ENCODE results near the gene UBE2C. TPM values are rescaled to one million over a fixed set of nuclear protein-coding genes. Genes with fewer than 3 reads are reported as not detected.

Gene UBE2C
- total RNA-seq, 4 donors from 2014 or later: 0.83 to 2.7 (median 0.91) TPM; not detected in 1

- intact Hi-C loops (cut with DNase I): no loop called here
- H3K4me3 ChIP-seq: peak within 1 kb of the TSS; percentile 84 to 91 (median 90)
Measured at GRCh38 chr20:45857114-45857881, 44.9 kb downstream of the UBE2C start, which contains the start of the genes ACOT8 and ZSWIM3. Gene ACOT8, minus strand, starts transcription at chr20:45857392. Its CDS starts 77 bp downstream, at chr20:45857315. Gene ZSWIM3, plus strand, starts transcription at chr20:45857614. Its CDS starts 212 bp downstream, at chr20:45857826.

GRCh38 chr20:45857882-45858216 lies 45.4 kb downstream of the UBE2C start:
- peaks cover 3 to 23% (median 12%) of the 10 kb centered on the region in 4 donors for H3K36me3 ChIP-seq
- H3K27ac ChIP-seq (replicated peaks in 1 of 4): peak overlapping the region; percentile 78 to 87 (median 80)
- H3K9me3 ChIP-seq: no peaks in the 10 kb centered on the region
- 13% methylated on average over 13 of the region's 13 CpGs for WGBS
- H3K4me1 ChIP-seq: peaks cover 29 to 61% (median 44%) of the 10 kb centered on the region in 4 donors
- H3K27me3 ChIP-seq: no peaks in the 10 kb centered on the region
- intact Hi-C loops (cut with DNase I): no loop called here
- no peak for DNase-seq (ENCODE audit: extremely low spot score)
- no peak for TF ChIP-seq CTCF (IDR thresholded peaks at IDR 0.05)
- no peak for TF ChIP-seq POLR2A (IDR thresholded peaks at IDR 0.05; ENCODE audit: low read depth)
- TF ChIP-seq EP300 (IDR thresholded peaks at IDR 0.05): no peak
- no peak for TF ChIP-seq POLR2AphosphoS5 (IDR thresholded peaks at IDR 0.05)
- peak overlapping the region; percentile 84 to 91 (median 90) for H3K4me3 ChIP-seq

More at GRCh38 chr20:45857114-45857881, 44.9 kb downstream of the UBE2C start, which contains the start of the genes ACOT8 and ZSWIM3:
- TF ChIP-seq EP300 (IDR thresholded peaks at IDR 0.05) (no peak), POLR2AphosphoS5 (IDR thresholded peaks at IDR 0.05) (peak; percentile 83 to 86), POLR2A (IDR thresholded peaks at IDR 0.05; ENCODE audit: low read depth) (no peak), CTCF (IDR thresholded peaks at IDR 0.05) (peak in 1 of 3 experiments; percentile 31)
- Histone ChIP-seq H3K9me3 (no peaks in the 10 kb centered on the region), H3K27ac (replicated peaks in 1 of 4) (peak within 1 kb of the TSS; percentile 78 to 87 (median 80)), H3K27me3 (no peaks in the 10 kb centered on the region), H3K4me1 (peaks cover 29 to 62% (median 44%) of the 10 kb centered on the region in 4 donors), H3K36me3 (peaks cover 6 to 28% (median 13%) of the 10 kb centered on the region in 4 donors)
- WGBS: 4% methylated on average over 4 of the region's 36 CpGs
- DNase-seq (ENCODE audit: extremely low spot score): peak; percentile 99

GRCh38 chr20:45859916-45860315 lies 47.5 kb downstream of the UBE2C start:
- Histone ChIP-seq H3K9me3 (no peaks in the 10 kb centered on the region), H3K4me1 (peaks cover 25 to 40% (median 34%) of the 10 kb centered on the region in 4 donors), H3K4me3 (no peak overlapping the region), H3K27me3 (no peaks in the 10 kb centered on the region), H3K27ac (replicated peaks in 1 of 4) (no peak overlapping the region), H3K36me3 (peaks cover 0 to 2% (median under 1%) of the 10 kb centered on the region in 4 donors)
- TF ChIP-seq POLR2AphosphoS5 (IDR thresholded peaks at IDR 0.05) (no peak), POLR2A (IDR thresholded peaks at IDR 0.05; ENCODE audit: low read depth) (no peak), EP300 (IDR thresholded peaks at IDR 0.05) (no peak), CTCF (IDR thresholded peaks at IDR 0.05) (no peak)
- intact Hi-C loops (cut with DNase I): no loop called here
- 94% methylated on average over 5 of the region's 5 CpGs for WGBS
- DNase-seq (ENCODE audit: extremely low spot score): no peak

- intact Hi-C loops (cut with DNase I): no loop called here
- H3K4me1 ChIP-seq: peaks cover 17 to 32% (median 27%) of the 10 kb centered on the region in 4 donors
- WGBS: 73% methylated on average over 7 of the region's 7 CpGs
- DNase-seq (ENCODE audit: extremely low spot score): no peak
- no peak overlapping the region for H3K4me3 ChIP-seq
- no peak for TF ChIP-seq CTCF (IDR thresholded peaks at IDR 0.05)
- no peak for TF ChIP-seq POLR2AphosphoS5 (IDR thresholded peaks at IDR 0.05)
- no peak for TF ChIP-seq POLR2A (IDR thresholded peaks at IDR 0.05; ENCODE audit: low read depth)
- no peak for TF ChIP-seq EP300 (IDR thresholded peaks at IDR 0.05)
- no peaks in the 10 kb centered on the region for H3K27me3 ChIP-seq
- no peaks in the 10 kb centered on the region for H3K9me3 ChIP-seq
- H3K36me3 ChIP-seq: no peaks in the 10 kb centered on the region
- no peak overlapping the region for H3K27ac ChIP-seq (replicated peaks in 1 of 4)
Measured at GRCh38 chr20:45860560-45861220, 48.2 kb downstream of the UBE2C start.

Data from esophagus muscularis mucosa (tissue), 4 donors.